Lower lobe of right lung (tissue), 2 donors: ENCODE data around the gene KDM7A. TPM values are rescaled to one million over a fixed set of nuclear protein-coding genes. Genes with fewer than 3 reads are reported as not detected.

Source experiments
- ATAC-seq, 2 donors: fragments of 200-7000 bp; cut with Tn5 transposase; one replicate each; pipeline ENCODE4 v1.9.1; 2020 to 2022; ENCODE audit warnings: mild to moderate bottlenecking in 2 of 2, moderate library complexity in 2 of 2
- DNase-seq: peaks from one replicate; pipeline ENCODE4 v3.0.0-alpha.2; 2020
- H3K27ac ChIP-seq: fragments of 200-600 bp; one replicate; pipeline ENCODE4 v1.8.0; 2022
- H3K27me3 ChIP-seq: fragments of 200-600 bp; one replicate; pipeline ENCODE4 v1.8.0; 2022; ENCODE audit warnings: low read depth
- H3K36me3 ChIP-seq: fragments of 200-600 bp; one replicate; pipeline ENCODE4 v1.8.0; 2022; ENCODE audit warnings: mild to moderate bottlenecking
- H3K4me1 ChIP-seq: fragments of 200-600 bp; one replicate; pipeline ENCODE4 v1.8.0; 2022
- H3K4me3 ChIP-seq: fragments of 200-600 bp; one replicate; pipeline ENCODE4 v1.8.0; 2022; ENCODE audit warnings: mild to moderate bottlenecking
- H3K9me3 ChIP-seq: fragments of 200-600 bp; one replicate; pipeline ENCODE4 v1.8.0; 2022
- intact Hi-C: fragments of 100-400 bp; cut with DNase I; formaldehyde crosslinking; loops from one replicate; pipeline ENCODE4 v1.11.0; 2022
- total RNA-seq: library from RNA; stranded (reverse); fragmentation: NEBNext Ultra II Directional; extraction: Animal tissue kit (Norgen Biotek cat#: 25700); gene quantifications from one replicate; pipeline ENCODE4 v1.2.1, GENCODE V29; 2021
- TF ChIP-seq, protein P1 (sequence below): fragments of 200-600 bp; IDR thresholded peaks from one replicate; pipeline ENCODE4 v1.8.0; 2022; ENCODE audit warnings: antibody characterized with exemption, mild to moderate bottlenecking
- donor health status: DM: no; HTN: yes; CAD: no; lungs with severe emphysema.

KDM7A gene
- total RNA-seq, 1 donor from 2014 or later = 17.9 TPM

DNA sequence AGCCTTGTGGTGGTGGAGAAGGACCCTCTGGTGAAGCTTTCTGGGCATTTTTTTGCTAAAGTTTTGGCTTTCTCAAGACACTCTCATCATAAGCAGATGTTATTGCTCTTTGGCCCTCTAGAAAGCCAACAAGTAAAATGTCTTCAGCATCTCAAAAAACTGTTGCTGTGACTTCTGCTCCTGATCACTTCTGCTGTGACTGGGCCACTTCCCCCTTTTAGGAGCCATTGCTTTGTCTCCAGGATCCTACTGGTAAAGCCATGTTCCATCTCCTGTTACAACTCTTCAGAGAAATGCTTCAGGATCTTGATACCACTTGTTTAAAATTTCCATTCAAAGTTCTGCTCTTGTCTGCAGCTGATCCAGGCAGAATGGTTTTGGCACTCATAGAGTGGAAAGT, 125.0 kb downstream of the KDM7A start:
- TF ChIP-seq, protein P1, sequence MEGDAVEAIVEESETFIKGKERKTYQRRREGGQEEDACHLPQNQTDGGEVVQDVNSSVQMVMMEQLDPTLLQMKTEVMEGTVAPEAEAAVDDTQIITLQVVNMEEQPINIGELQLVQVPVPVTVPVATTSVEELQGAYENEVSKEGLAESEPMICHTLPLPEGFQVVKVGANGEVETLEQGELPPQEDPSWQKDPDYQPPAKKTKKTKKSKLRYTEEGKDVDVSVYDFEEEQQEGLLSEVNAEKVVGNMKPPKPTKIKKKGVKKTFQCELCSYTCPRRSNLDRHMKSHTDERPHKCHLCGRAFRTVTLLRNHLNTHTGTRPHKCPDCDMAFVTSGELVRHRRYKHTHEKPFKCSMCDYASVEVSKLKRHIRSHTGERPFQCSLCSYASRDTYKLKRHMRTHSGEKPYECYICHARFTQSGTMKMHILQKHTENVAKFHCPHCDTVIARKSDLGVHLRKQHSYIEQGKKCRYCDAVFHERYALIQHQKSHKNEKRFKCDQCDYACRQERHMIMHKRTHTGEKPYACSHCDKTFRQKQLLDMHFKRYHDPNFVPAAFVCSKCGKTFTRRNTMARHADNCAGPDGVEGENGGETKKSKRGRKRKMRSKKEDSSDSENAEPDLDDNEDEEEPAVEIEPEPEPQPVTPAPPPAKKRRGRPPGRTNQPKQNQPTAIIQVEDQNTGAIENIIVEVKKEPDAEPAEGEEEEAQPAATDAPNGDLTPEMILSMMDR = no peak
- intact Hi-C loops = no loop called here
- H3K4me1 ChIP-seq = peaks cover 22% of the 10 kb centered on the region
- peaks cover 50% of the 10 kb centered on the region for H3K36me3 ChIP-seq
- no peaks in the 10 kb centered on the region for H3K27me3 ChIP-seq
- H3K9me3 ChIP-seq = no peaks in the 10 kb centered on the region
- no peak overlapping the region for H3K27ac ChIP-seq
- no peak overlapping the region for H3K4me3 ChIP-seq
- ATAC-seq (no peak), DNase-seq (no peak)

DNA sequence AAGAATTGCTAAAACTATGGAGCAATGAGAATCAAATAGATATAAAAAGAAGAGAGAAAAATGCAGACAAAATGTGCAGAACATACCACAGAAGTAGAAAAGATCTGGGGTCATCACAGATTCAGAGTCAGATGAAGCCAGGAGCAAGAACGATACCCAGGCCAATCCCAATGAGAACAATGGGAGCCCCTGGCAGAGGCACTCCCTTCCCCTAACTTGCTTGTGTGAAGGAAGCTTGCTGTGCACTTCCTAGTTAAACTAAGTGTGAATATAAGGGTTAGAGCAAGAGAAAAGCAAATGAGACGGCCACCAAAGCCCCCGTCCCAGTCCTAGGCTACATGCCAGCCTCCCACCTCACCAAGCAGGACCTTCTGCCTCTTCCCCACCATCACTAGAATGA, 126.7 kb downstream of the KDM7A start:
- TF ChIP-seq, protein P1 = no peak
- no peak for DNase-seq
- ATAC-seq = no peak
- H3K4me1 ChIP-seq = peaks cover 15% of the 10 kb centered on the region
- no peaks in the 10 kb centered on the region for H3K27me3 ChIP-seq
- no peaks in the 10 kb centered on the region for H3K9me3 ChIP-seq
- H3K27ac ChIP-seq = peak overlapping the region; percentile 15
- H3K36me3 ChIP-seq = peaks cover 54% of the 10 kb centered on the region
- intact Hi-C loops = no loop called here
- H3K4me3 ChIP-seq = no peak overlapping the region

DNA sequence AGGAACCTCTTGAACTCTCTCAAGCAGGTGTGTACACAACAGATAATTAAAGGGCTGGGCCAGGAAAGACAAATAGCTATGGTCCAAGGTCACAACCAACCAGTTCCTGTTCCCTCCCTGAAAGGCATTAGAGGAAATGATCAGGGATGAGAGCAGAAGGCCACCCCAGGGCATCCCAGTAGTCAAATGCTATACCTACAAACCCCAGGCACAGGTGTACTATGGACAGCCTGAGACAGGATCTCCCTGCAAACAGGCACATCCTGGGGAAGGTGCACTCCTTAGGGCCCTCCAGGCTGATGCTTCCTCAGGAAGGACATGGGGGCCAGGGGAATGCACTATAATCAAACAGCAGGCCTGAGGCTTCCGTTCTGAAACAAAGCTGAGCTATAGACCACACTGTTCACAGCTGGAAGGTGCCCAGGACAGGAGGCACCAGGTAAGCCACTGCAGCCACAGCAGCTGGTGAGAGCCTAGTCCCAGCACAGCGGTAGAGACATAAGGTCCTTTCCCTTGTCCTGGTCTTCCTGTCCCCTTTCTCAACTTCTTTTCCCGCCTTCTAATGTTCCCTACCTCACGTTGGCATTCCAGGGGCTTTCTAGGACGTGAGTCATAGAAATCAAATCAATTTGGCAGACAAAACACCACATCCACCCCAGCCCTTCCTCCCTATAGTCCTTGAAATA, 127.3 kb downstream of the KDM7A start:
- intact Hi-C loops = no loop called here
- Histone ChIP-seq H3K4me1 (peaks cover 15% of the 10 kb centered on the region), H3K27ac (peak overlapping the region; percentile 15), H3K9me3 (no peaks in the 10 kb centered on the region), H3K36me3 (peaks cover 53% of the 10 kb centered on the region), H3K27me3 (no peaks in the 10 kb centered on the region), H3K4me3 (no peak overlapping the region)
- peak; percentile 61 to 66 for ATAC-seq
- DNase-seq = no peak
- TF ChIP-seq, protein P1 = no peak

DNA sequence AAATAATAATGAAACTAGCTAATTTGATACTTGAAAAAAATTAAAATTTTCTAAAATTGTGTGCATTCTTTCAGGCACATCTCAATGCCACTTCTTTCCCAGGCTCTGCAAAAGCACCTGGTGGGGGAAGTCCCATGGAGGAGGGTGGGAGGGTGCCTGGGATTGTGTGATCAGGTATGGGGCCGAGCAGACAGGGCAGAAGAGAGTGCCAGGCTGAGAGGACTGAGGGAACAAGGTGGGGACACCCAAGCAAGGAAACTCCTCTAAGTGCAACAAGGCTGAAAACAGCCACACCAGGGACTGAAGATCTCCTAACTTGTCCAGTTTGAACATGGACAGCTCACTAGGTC, 127.8 kb downstream of the KDM7A start:
- H3K36me3 ChIP-seq = peaks cover 48% of the 10 kb centered on the region

DNA sequence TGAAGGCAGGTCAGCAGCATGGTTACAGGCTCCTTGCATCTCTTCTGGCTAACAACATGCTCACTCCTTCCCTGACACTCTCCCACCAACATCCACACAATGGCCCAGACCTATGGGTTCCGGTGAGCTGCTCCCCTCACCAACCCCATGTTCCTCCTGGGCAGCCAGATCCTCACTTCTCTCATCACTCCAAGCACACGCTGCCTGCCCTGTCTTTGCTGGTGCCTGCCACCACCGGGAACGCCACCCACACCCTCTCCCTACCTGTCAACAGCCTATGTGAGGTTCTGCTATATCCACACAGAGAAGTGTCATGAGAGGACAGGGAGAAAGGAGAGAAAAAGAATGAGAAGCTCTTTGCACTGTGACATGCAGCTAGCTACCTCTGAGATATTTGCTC, 128.6 kb downstream of the KDM7A start:
- Histone ChIP-seq H3K36me3 (peaks cover 45% of the 10 kb centered on the region), H3K27me3 (no peaks in the 10 kb centered on the region), H3K4me1 (peaks cover 12% of the 10 kb centered on the region), H3K27ac (no peak overlapping the region), H3K9me3 (no peaks in the 10 kb centered on the region), H3K4me3 (no peak overlapping the region)
- TF ChIP-seq, protein P1 = no peak
- intact Hi-C loops = no loop called here
- no peak for DNase-seq
- no peak for ATAC-seq

More for the DNA sequence above, 127.8 kb downstream of the KDM7A start:
- TF ChIP-seq, protein P1 = no peak
- Histone ChIP-seq H3K4me3 (no peak overlapping the region), H3K27ac (no peak overlapping the region), H3K9me3 (no peaks in the 10 kb centered on the region), H3K4me1 (peaks cover 12% of the 10 kb centered on the region), H3K27me3 (no peaks in the 10 kb centered on the region)
- DNase-seq (no peak), ATAC-seq (peak in 1 of 2 donors; percentile 32)
- intact Hi-C loops = no loop called here
